H1 (cell line): ENCODE data around the gene FHDC1. TPM values are rescaled to one million over a fixed set of nuclear protein-coding genes. Genes with fewer than 3 reads are reported as not detected.
A peak's percentile ranks its signal among the peaks of the same experiment; 100 is the strongest.

Experiments
- CTCF ChIA-PET: fragments of 300-600 bp; sonication (Branson Sonifier 250); formaldehyde crosslinking; loops from one replicate; lab custom pipeline; 2021; ENCODE audit not compliant: partially characterized antibody; lab: Charles Lee
- POLR2A ChIA-PET: fragments of 300-600 bp; sonication (Branson Sonifier 250); formaldehyde crosslinking; loops from one replicate; lab custom pipeline; 2021; ENCODE audit warnings: inconsistent platforms; ENCODE audit not compliant: partially characterized antibody; lab: Charles Lee
- DNase-seq, 2 experiments: peaks; one replicate each; pipeline versions ENCODE4 v3.0.0 to v3.0.0-alpha.2; 2010 to 2022; ENCODE audit warnings: low spot score in 2 of 2, low read depth in 1 of 2, mixed read lengths in 1 of 2
- FAIRE-seq: peaks from 2 replicates; lab custom pipeline; 2011; peaks lifted over from hg19 to GRCh38; lab: Jason Lieb, UNC
- H2AFZ ChIP-seq: 2 replicates; pipeline ENCODE4 v1.8.1; 2012; ENCODE audit warnings: low read length, inconsistent platforms
- H2AK5ac ChIP-seq: 2 replicates; pipeline ENCODE4 v1.6.1; 2013; ENCODE audit warnings: low read depth, low read length
- H2BK120ac ChIP-seq: replicated peaks from 2 replicates; pipeline ENCODE3; 2013; ENCODE audit warnings: low read depth, low read length, inconsistent platforms
- H2BK12ac ChIP-seq: 2 replicates; pipeline ENCODE4 v1.6.1; 2013; ENCODE audit warnings: low read depth, low read length
- H2BK15ac ChIP-seq: 2 replicates; pipeline ENCODE4 v1.6.1; 2013; ENCODE audit warnings: low read length
- H2BK20ac ChIP-seq: 2 replicates; pipeline ENCODE4 v1.6.1; 2013; ENCODE audit warnings: low read length
- H2BK5ac ChIP-seq: 2 replicates; pipeline ENCODE4 v1.6.1; 2013; ENCODE audit warnings: low read depth, low read length
- H3K14ac ChIP-seq: 2 replicates; pipeline ENCODE4 v1.6.1; 2013; ENCODE audit warnings: inconsistent platforms; ENCODE audit not compliant: insufficient read length
- H3K18ac ChIP-seq: 2 replicates; pipeline ENCODE4 v1.6.1; 2013; ENCODE audit warnings: low read length; ENCODE audit errors: extremely low read depth
- H3K23ac ChIP-seq: 2 replicates; pipeline ENCODE4 v1.6.1; 2013; ENCODE audit warnings: inconsistent platforms; ENCODE audit not compliant: insufficient read length
- H3K23me2 ChIP-seq: 2 replicates; pipeline ENCODE4 v1.6.1; 2013; ENCODE audit warnings: low read depth, low read length
- H3K27ac ChIP-seq: 2 replicates; pipeline ENCODE4 v1.6.1; 2011; ENCODE audit warnings: low read depth, low read length, inconsistent platforms
- H3K27me3 ChIP-seq, 4 experiments: replicated peaks in 1 of 4; 1 replicate in 1 of 4; 2 replicates in 3 of 4; pipeline versions ENCODE4 v1.6.1 to v1.8.1; 2011 to 2013; ENCODE audit warnings: low read length in 3 of 4, mild to moderate bottlenecking in 3 of 4, inconsistent platforms in 2 of 4, mixed read lengths in 2 of 4, moderate library complexity in 1 of 4; ENCODE audit not compliant: control insufficient read depth in 3 of 4, insufficient read depth in 3 of 4; ENCODE audit errors: extremely low read depth in 1 of 4
- H3K36me3 ChIP-seq, 4 experiments: 2 replicates each; pipeline versions ENCODE4 v1.6.1 to v1.8.1; 2011 to 2013; ENCODE audit warnings: mild to moderate bottlenecking in 4 of 4, low read length in 3 of 4, moderate library complexity in 2 of 4, control low read depth in 1 of 4, inconsistent platforms in 1 of 4; ENCODE audit not compliant: insufficient read depth in 4 of 4, control insufficient read depth in 2 of 4
- H3K4ac ChIP-seq: replicated peaks from 2 replicates; pipeline ENCODE3; 2013; ENCODE audit warnings: low read length, low read depth, mixed read lengths, inconsistent platforms; ENCODE audit not compliant: insufficient read length
- H3K4me1 ChIP-seq, 4 experiments: replicated peaks in 1 of 4; 1 replicate in 1 of 4; 2 replicates in 3 of 4; pipeline versions ENCODE4 v1.6.1 to v1.8.1; 2011 to 2013; ENCODE audit warnings: low read length in 3 of 4, inconsistent platforms in 2 of 4, mixed read lengths in 1 of 4; ENCODE audit not compliant: insufficient read depth in 4 of 4, control insufficient read depth in 3 of 4
- H3K4me2 ChIP-seq, 2 experiments: 2 replicates each; pipeline versions ENCODE4 v1.6.1 to v1.8.1; 2011 to 2013; ENCODE audit warnings: low read depth in 2 of 2, low read length in 2 of 2, control low read depth in 1 of 2, inconsistent platforms in 1 of 2, mild to moderate bottlenecking in 1 of 2; ENCODE audit not compliant: insufficient read depth in 1 of 2
- H3K4me3 ChIP-seq, 4 experiments: fragments of 200-600, 300-600 bp in 1 of 4; sonication (generic), shearing (Covaris generic), sonication (Bioruptor Twin) in 1 of 4; 2 replicates each; pipeline versions ENCODE4 v1.5.1 to v1.8.1; 2011 to 2016; ENCODE audit warnings: low read length in 4 of 4, low read depth in 3 of 4, control low read depth in 2 of 4, inconsistent platforms in 2 of 4, mild to moderate bottlenecking in 2 of 4, mixed read lengths in 1 of 4, moderate library complexity in 1 of 4; ENCODE audit not compliant: insufficient read depth in 2 of 4; ENCODE audit errors: extremely low read depth in 1 of 4
- H3K56ac ChIP-seq: replicated peaks from 2 replicates; pipeline ENCODE3; 2013; ENCODE audit warnings: low read depth, mild to moderate bottlenecking, mixed read lengths, low read length, inconsistent platforms; ENCODE audit not compliant: insufficient read length
- H3K79me1 ChIP-seq: 2 replicates; pipeline ENCODE4 v1.6.1; 2013; ENCODE audit warnings: low read depth, low read length, control low read depth
- H3K79me2 ChIP-seq, 2 experiments: 2 replicates each; pipeline versions ENCODE4 v1.6.1 to v1.8.1; 2012 to 2013; ENCODE audit warnings: low read length in 2 of 2, mild to moderate bottlenecking in 2 of 2, inconsistent platforms in 1 of 2; ENCODE audit not compliant: insufficient read depth in 2 of 2, control insufficient read depth in 1 of 2
- H3K9ac ChIP-seq, 4 experiments: replicated peaks in 1 of 4; 1 replicate in 1 of 4; 2 replicates in 3 of 4; pipeline versions ENCODE4 v1.6.1 to v1.8.1; 2011 to 2013; ENCODE audit warnings: low read depth in 3 of 4, low read length in 3 of 4, control low read depth in 2 of 4, mild to moderate bottlenecking in 2 of 4, moderate library complexity in 2 of 4, inconsistent platforms in 1 of 4; ENCODE audit errors: extremely low read depth in 1 of 4
- H3K9me3 ChIP-seq, 2 experiments: 2 replicates each; pipeline versions ENCODE4 v1.6.1 to v1.8.1; 2012 to 2013; ENCODE audit warnings: mild to moderate bottlenecking in 2 of 2, moderate library complexity in 2 of 2, control low read depth in 1 of 2, inconsistent platforms in 1 of 2, low read depth in 1 of 2, low read length in 1 of 2, mixed read lengths in 1 of 2; ENCODE audit not compliant: insufficient read depth in 2 of 2
- H4K20me1 ChIP-seq, 2 experiments: replicated peaks in 1 of 2; 2 replicates each; pipeline versions ENCODE3 to v1.8.1; 2011 to 2013; ENCODE audit warnings: inconsistent platforms in 2 of 2, low read length in 2 of 2, mild to moderate bottlenecking in 1 of 2; ENCODE audit not compliant: insufficient read depth in 2 of 2, control insufficient read depth in 1 of 2
- H4K5ac ChIP-seq: 2 replicates; pipeline ENCODE4 v1.6.1; 2013; ENCODE audit warnings: low read length, low read depth, mixed read lengths, inconsistent platforms; ENCODE audit not compliant: insufficient read length
- H4K8ac ChIP-seq: 2 replicates; pipeline ENCODE4 v1.8.0; 2013; ENCODE audit warnings: mild to moderate bottlenecking, moderate library complexity, low read length, inconsistent platforms; ENCODE audit not compliant: insufficient read depth; ENCODE audit errors: extremely low read depth
- H4K91ac ChIP-seq: replicated peaks from 2 replicates; pipeline ENCODE3; 2013; ENCODE audit warnings: low read length, mixed read lengths, inconsistent platforms; ENCODE audit not compliant: insufficient read length
- EGR1 ChIP-seq: IDR thresholded peaks from 2 replicates; pipeline ENCODE4 v1.6.1; 2011; ENCODE audit warnings: low read depth, low read length, borderline replicate concordance
- FOSL1 ChIP-seq: IDR thresholded peaks from 2 replicates; pipeline ENCODE4 v1.6.1; 2011; ENCODE audit warnings: mild to moderate bottlenecking, low read depth, low read length, moderate library complexity; ENCODE audit not compliant: insufficient read depth
- KDM1A ChIP-seq: fragments of 200-600, 300-600 bp; sonication (generic); IDR thresholded peaks from 2 replicates; pipeline ENCODE4 v1.7.1; 2016; ENCODE audit warnings: mild to moderate bottlenecking, low read length, borderline replicate concordance
- NANOG ChIP-seq: IDR thresholded peaks from 2 replicates; pipeline ENCODE4 v1.6.1; 2011; ENCODE audit warnings: low read length, low read depth, mild to moderate bottlenecking, inconsistent platforms; ENCODE audit not compliant: insufficient read depth, poor library complexity, severe bottlenecking
- SP2 ChIP-seq: IDR thresholded peaks from 2 replicates; pipeline ENCODE4 v1.6.1; 2012; ENCODE audit warnings: mild to moderate bottlenecking, low read length, inconsistent platforms
- TBP ChIP-seq: IDR thresholded peaks from 2 replicates; pipeline ENCODE4 v1.6.1; 2011; ENCODE audit warnings: low read depth, low read length, improper control_type of control experiment
- YY1 ChIP-seq: IDR thresholded peaks from 2 replicates; pipeline ENCODE4 v1.6.1; 2011; ENCODE audit warnings: low read depth, mild to moderate bottlenecking, low read length
- ZNF274 ChIP-seq: IDR thresholded peaks from 2 replicates; pipeline ENCODE4 v1.7.0; 2012; ENCODE audit warnings: low read length, borderline replicate concordance; ENCODE audit errors: extremely low read depth
- WGBS, 2 experiments: shearing (Covaris generic) in 1 of 2; methylation state at CpG; one replicate each; pipeline versions ENCODE4 v1.1.6 to v1.1.7; 2013 to 2015; ENCODE audit warnings: low lambda C conversion rate in 2 of 2, mixed read lengths in 2 of 2, inconsistent platforms in 1 of 2, low coverage in 1 of 2, missing lambda C conversion rate in 1 of 2; ENCODE audit not compliant: insufficient replicate concordance in 2 of 2, insufficient coverage in 1 of 2, insufficient read length in 1 of 2; ENCODE audit errors: extremely low coverage in 1 of 2, missing lambda C conversion rate in 1 of 2; 5-methylcytosine and 5-hydroxymethylcytosine counted together
- polyA plus RNA-seq, 7 experiments: library from polyadenylated mRNA; depleted of rRNA in 3 of 7; stranded (reverse) in 5 of 7; unstranded in 2 of 7; fragments of >200 nt in 5 of 7; fragments of 200-250 nt in 2 of 7; gene quantifications; 1 replicate in 5 of 7; 2 replicates in 1 of 7; 4 replicates in 1 of 7; pipeline versions ENCODE4 v1.2.1 to v1.2.3, GENCODE V29; 2011 to 2013; ENCODE audit warnings: missing spikeins in 2 of 7, mixed read lengths in 2 of 7
- total RNA-seq: library from RNA; stranded (reverse); fragmentation: NEBNext Ultra II Directional; extraction: Animal tissue kit (Norgen Biotek cat#: 25700); gene quantifications from 2 replicates; pipeline ENCODE4 v1.2.1, GENCODE V29; 2021

The FHDC1 gene
- total and polyA plus RNA-seq, 2 of the 8 experiments (the other 6 are each of a cell fraction or from before 2014, with no cell fraction given): 6.4 to 28.6 TPM

- WGBS, 2 experiments: 95% methylated on average over 4 of the region's 4 CpGs; no CpG with 5 or more reads in 1 of the 2 experiments
- Histone ChIP-seq H3K14ac (no peak overlapping the region), H2AK5ac (no peak overlapping the region), H3K9ac (no peak overlapping the region), H4K91ac (no peak overlapping the region), H3K79me1 (no peaks in the 10 kb centered on the region), H2BK15ac (no peak overlapping the region), H3K18ac (no peak overlapping the region), H2BK20ac (no peak overlapping the region), H2AFZ (no peak overlapping the region), H3K79me2 (no peaks in the 10 kb centered on the region), H4K5ac (no peak overlapping the region), H3K4me2 (no peak overlapping the region), H3K4ac (no peak overlapping the region), H4K8ac (no peak overlapping the region), H3K27me3 (no peaks in the 10 kb centered on the region; a peak in 1 of 7 replicates), H3K36me3 (no peaks in the 10 kb centered on the region), H3K4me3 (no peak overlapping the region), H4K20me1 (no peaks in the 10 kb centered on the region), H3K56ac (no peak overlapping the region), H2BK120ac (no peak overlapping the region), H2BK12ac (no peak overlapping the region), H3K23me2 (no peaks in the 10 kb centered on the region), H3K9me3 (peaks cover under 1 to 2% of the 10 kb centered on the region in 2 experiments; a peak in 1 of 4 replicates), H3K4me1 (peaks cover 0 to 2% (median 0%) of the 10 kb centered on the region in 4 experiments; a peak in 2 of 7 replicates), H2BK5ac (no peak overlapping the region), H3K23ac (no peak overlapping the region), H3K27ac (no peak overlapping the region)
- POLR2A ChIA-PET: no interaction called here
- TF ChIP-seq ZNF274 (no peak), EGR1 (no peak), SP2 (no peak), KDM1A (peak; percentile 54; the same call in 1 of the 2 replicates), TBP (no peak), FOSL1 (no peak), NANOG (no peak), YY1 (no peak)
- DNase-seq: no peak
- FAIRE-seq: no peak
- CTCF ChIA-PET: no interaction called here
Observed at GRCh38 chr4:153016592-153016991, 80.5 kb downstream of the FHDC1 start.
